Measurements from ENCODE around the gene MUC20.
"Not testable (repeated sequence)": the region's sequence is repeated elsewhere in the genome, so short reads cannot be mapped to it uniquely, and the experiment has no call there.

MUC20 gene, protein sequence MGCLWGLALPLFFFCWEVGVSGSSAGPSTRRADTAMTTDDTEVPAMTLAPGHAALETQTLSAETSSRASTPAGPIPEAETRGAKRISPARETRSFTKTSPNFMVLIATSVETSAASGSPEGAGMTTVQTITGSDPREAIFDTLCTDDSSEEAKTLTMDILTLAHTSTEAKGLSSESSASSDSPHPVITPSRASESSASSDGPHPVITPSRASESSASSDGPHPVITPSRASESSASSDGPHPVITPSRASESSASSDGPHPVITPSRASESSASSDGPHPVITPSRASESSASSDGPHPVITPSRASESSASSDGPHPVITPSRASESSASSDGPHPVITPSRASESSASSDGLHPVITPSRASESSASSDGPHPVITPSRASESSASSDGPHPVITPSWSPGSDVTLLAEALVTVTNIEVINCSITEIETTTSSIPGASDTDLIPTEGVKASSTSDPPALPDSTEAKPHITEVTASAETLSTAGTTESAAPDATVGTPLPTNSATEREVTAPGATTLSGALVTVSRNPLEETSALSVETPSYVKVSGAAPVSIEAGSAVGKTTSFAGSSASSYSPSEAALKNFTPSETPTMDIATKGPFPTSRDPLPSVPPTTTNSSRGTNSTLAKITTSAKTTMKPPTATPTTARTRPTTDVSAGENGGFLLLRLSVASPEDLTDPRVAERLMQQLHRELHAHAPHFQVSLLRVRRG

DNA sequence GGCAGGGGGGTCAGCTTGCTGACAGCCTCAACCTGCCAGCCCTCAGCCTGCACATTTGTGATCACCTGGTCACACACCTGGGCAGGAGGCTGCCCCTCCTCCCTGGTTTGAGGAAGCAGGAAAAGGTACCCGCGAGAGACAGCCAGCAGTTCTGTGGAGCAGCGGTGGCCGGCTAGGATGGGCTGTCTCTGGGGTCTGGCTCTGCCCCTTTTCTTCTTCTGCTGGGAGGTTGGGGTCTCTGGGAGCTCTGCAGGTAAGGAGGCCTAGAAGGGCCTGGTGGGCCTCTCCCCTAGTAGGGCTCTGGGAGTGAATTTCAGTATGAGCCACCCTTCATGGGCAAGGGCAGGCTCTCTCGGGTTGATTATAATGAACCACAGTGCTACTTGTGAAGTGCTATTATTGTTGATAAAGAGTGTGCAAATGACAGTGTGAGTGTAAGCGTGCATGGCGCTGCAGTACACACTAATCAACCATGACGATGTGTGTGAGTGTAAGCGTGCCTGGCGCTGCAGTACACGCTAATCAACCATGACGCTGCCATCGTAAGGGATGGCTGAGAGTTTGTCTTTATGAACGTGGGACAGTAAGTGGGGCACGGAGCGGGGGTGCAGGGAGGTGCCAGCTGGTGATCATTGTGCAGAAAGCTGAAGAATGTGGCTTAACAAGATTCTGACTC, at the start of gene MUC20:
TSS of gene MUC20 (plus strand) at position 148 of the 676 bp plus-strand sequence. CDS start at position 178, 30 bp downstream.
- H3K9me3 ChIP-seq (ENCODE audit: control insufficient read depth, insufficient read depth, low read length); H3K27ac ChIP-seq (ENCODE audit: low read length); H3K4me1 ChIP-seq (ENCODE audit: control insufficient read depth, insufficient read depth, low read length); H3K27me3 ChIP-seq (ENCODE audit: control insufficient read depth, insufficient read depth, low read length); DNase-seq (ENCODE audit: low read depth, low spot score); H3K36me3 ChIP-seq (ENCODE audit: control insufficient read depth, insufficient read depth, low read length); H3K4me3 ChIP-seq (ENCODE audit: low read length): not testable (repeated sequence)
- no CpG with 5 or more reads among the region's 16 CpGs for WGBS (ENCODE audit: insufficient coverage, insufficient read length)

GRCh38 chr3:195671283-195671682, 49.5 kb upstream of the MUC20 start:
- DNase-seq (ENCODE audit: low read depth, low spot score): not testable (repeated sequence)
- no CpG with 5 or more reads among the region's 17 CpGs for WGBS (ENCODE audit: insufficient coverage, insufficient read length)

GRCh38 chr3:195673711-195674110, 47.1 kb upstream of the MUC20 start:
- H3K36me3 ChIP-seq (ENCODE audit: control insufficient read depth, insufficient read depth, low read length); H3K4me1 ChIP-seq (ENCODE audit: control insufficient read depth, insufficient read depth, low read length); DNase-seq (ENCODE audit: low read depth, low spot score); H3K27me3 ChIP-seq (ENCODE audit: control insufficient read depth, insufficient read depth, low read length); H3K9me3 ChIP-seq (ENCODE audit: control insufficient read depth, insufficient read depth, low read length); H3K27ac ChIP-seq (ENCODE audit: low read length); H3K4me3 ChIP-seq (ENCODE audit: low read length): not testable (repeated sequence)
- WGBS (ENCODE audit: insufficient coverage, insufficient read length): no CpG with 5 or more reads among the region's 9 CpGs

More at GRCh38 chr3:195671283-195671682, 49.5 kb upstream of the MUC20 start:
- H3K9me3 ChIP-seq (ENCODE audit: control insufficient read depth, insufficient read depth, low read length); H3K36me3 ChIP-seq (ENCODE audit: control insufficient read depth, insufficient read depth, low read length); H3K27me3 ChIP-seq (ENCODE audit: control insufficient read depth, insufficient read depth, low read length); H3K4me3 ChIP-seq (ENCODE audit: low read length); H3K27ac ChIP-seq (ENCODE audit: low read length); H3K4me1 ChIP-seq (ENCODE audit: control insufficient read depth, insufficient read depth, low read length): not testable (repeated sequence)

- DNase-seq (ENCODE audit: low read depth, low spot score); H3K27me3 ChIP-seq (ENCODE audit: control insufficient read depth, insufficient read depth, low read length); H3K27ac ChIP-seq (ENCODE audit: low read length); H3K4me3 ChIP-seq (ENCODE audit: low read length); H3K9me3 ChIP-seq (ENCODE audit: control insufficient read depth, insufficient read depth, low read length); H3K4me1 ChIP-seq (ENCODE audit: control insufficient read depth, insufficient read depth, low read length): not testable (repeated sequence)
- WGBS (ENCODE audit: insufficient coverage, insufficient read length): no CpG with 5 or more reads among the region's 15 CpGs
- H3K36me3 ChIP-seq (ENCODE audit: control insufficient read depth, insufficient read depth, low read length): peaks cover 13% of the 10 kb centered on the region
These were observed 42.3 kb upstream of the MUC20 start for GRCh38 chr3:195678391-195679015.

GRCh38 chr3:195680690-195681089, 40.1 kb upstream of the MUC20 start:
- H3K9me3 ChIP-seq (ENCODE audit: control insufficient read depth, insufficient read depth, low read length); H3K4me3 ChIP-seq (ENCODE audit: low read length); H3K27me3 ChIP-seq (ENCODE audit: control insufficient read depth, insufficient read depth, low read length); DNase-seq (ENCODE audit: low read depth, low spot score); H3K27ac ChIP-seq (ENCODE audit: low read length); H3K4me1 ChIP-seq (ENCODE audit: control insufficient read depth, insufficient read depth, low read length): not testable (repeated sequence)
- no CpG with 5 or more reads among the region's 10 CpGs for WGBS (ENCODE audit: insufficient coverage, insufficient read length)
- peaks cover 19% of the 10 kb centered on the region for H3K36me3 ChIP-seq (ENCODE audit: control insufficient read depth, insufficient read depth, low read length)

GRCh38 chr3:195681458-195682103, 39.2 kb upstream of the MUC20 start:
- not testable (repeated sequence) for H3K9me3 ChIP-seq (ENCODE audit: control insufficient read depth, insufficient read depth, low read length); H3K4me1 ChIP-seq (ENCODE audit: control insufficient read depth, insufficient read depth, low read length); H3K27ac ChIP-seq (ENCODE audit: low read length); H3K4me3 ChIP-seq (ENCODE audit: low read length); DNase-seq (ENCODE audit: low read depth, low spot score); H3K27me3 ChIP-seq (ENCODE audit: control insufficient read depth, insufficient read depth, low read length)
- H3K36me3 ChIP-seq (ENCODE audit: control insufficient read depth, insufficient read depth, low read length): peaks cover 19% of the 10 kb centered on the region
- WGBS (ENCODE audit: insufficient coverage, insufficient read length): no CpG with 5 or more reads among the region's 24 CpGs

GRCh38 chr3:195682104-195682742, 38.6 kb upstream of the MUC20 start:
- peaks cover 19% of the 10 kb centered on the region for H3K36me3 ChIP-seq (ENCODE audit: control insufficient read depth, insufficient read depth, low read length)

DNA sequence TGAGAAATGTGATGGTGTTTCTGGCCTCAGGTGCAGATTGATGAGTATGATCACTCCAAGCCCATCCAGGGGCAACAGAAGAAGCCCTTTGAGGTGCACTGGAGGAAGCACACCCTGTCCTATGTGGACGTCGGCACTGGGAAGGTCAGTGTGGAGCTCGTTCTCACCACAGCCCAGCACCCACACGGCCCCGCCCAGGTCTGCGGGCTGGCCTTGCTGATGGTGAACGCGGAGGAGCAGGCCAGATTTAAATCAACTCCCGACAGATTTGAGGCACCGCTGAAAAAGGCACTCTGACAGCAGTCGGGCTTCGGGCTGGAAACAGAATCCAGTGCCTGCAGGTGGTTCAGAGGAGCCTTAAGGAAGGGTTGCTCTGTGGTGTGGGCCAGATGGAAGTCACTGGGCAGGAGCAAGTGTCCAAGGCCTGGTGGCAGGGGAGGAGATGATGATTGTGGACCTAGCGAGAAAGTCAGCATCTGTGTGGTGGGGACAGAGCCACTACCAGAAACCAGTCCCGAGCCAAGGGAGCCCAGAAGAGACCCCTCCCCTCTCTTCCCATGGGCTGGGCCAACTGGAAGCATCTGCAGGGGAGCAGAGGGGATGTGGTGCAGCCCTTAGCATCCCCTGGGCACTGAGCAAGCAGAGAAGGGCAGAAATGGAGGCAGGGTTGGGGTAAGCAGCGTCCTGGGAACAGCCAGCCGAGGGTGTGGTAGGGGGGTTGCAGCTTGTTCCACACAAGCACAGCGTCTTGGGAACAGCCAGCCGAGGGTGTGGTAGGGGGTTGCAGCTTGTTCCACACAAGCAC, 36.9 kb upstream of the MUC20 start:
- not testable (repeated sequence) for DNase-seq (ENCODE audit: low read depth, low spot score); H3K27me3 ChIP-seq (ENCODE audit: control insufficient read depth, insufficient read depth, low read length); H3K4me3 ChIP-seq (ENCODE audit: low read length); H3K27ac ChIP-seq (ENCODE audit: low read length); H3K4me1 ChIP-seq (ENCODE audit: control insufficient read depth, insufficient read depth, low read length); H3K9me3 ChIP-seq (ENCODE audit: control insufficient read depth, insufficient read depth, low read length)
- no CpG with 5 or more reads among the region's 18 CpGs for WGBS (ENCODE audit: insufficient coverage, insufficient read length)
- peaks cover 13% of the 10 kb centered on the region for H3K36me3 ChIP-seq (ENCODE audit: control insufficient read depth, insufficient read depth, low read length)

More at GRCh38 chr3:195682104-195682742, 38.6 kb upstream of the MUC20 start:
- not testable (repeated sequence) for H3K9me3 ChIP-seq (ENCODE audit: control insufficient read depth, insufficient read depth, low read length); DNase-seq (ENCODE audit: low read depth, low spot score); H3K27ac ChIP-seq (ENCODE audit: low read length); H3K4me1 ChIP-seq (ENCODE audit: control insufficient read depth, insufficient read depth, low read length); H3K27me3 ChIP-seq (ENCODE audit: control insufficient read depth, insufficient read depth, low read length); H3K4me3 ChIP-seq (ENCODE audit: low read length)
- WGBS (ENCODE audit: insufficient coverage, insufficient read length): no CpG with 5 or more reads among the region's 13 CpGs

- not testable (repeated sequence) for H3K27me3 ChIP-seq (ENCODE audit: control insufficient read depth, insufficient read depth, low read length); H3K27ac ChIP-seq (ENCODE audit: low read length)
- WGBS (ENCODE audit: insufficient coverage, insufficient read length): no CpG with 5 or more reads among the region's 10 CpGs
These were observed 36.1 kb upstream of the MUC20 start for GRCh38 chr3:195684527-195685257.

More at GRCh38 chr3:195684527-195685257, 36.1 kb upstream of the MUC20 start:
- not testable (repeated sequence) for DNase-seq (ENCODE audit: low read depth, low spot score); H3K4me1 ChIP-seq (ENCODE audit: control insufficient read depth, insufficient read depth, low read length); H3K4me3 ChIP-seq (ENCODE audit: low read length); H3K9me3 ChIP-seq (ENCODE audit: control insufficient read depth, insufficient read depth, low read length)
- peaks cover 13% of the 10 kb centered on the region for H3K36me3 ChIP-seq (ENCODE audit: control insufficient read depth, insufficient read depth, low read length)
